SKM-1 treated with dmso at 0.1 percent for 144 hours (cell line): ENCODE measurements around the gene CASP10.
A peak's percentile ranks its signal among the peaks of the same experiment; 100 is the strongest.

Source experiments
- DNase-seq: peaks from one replicate; lab custom pipeline; 2025; ENCODE audit not compliant: unreplicated experiment; lab: John Stamatoyannopoulos, UW

CASP10 gene

GRCh38 chr2:201257956-201258665, 75.2 kb downstream of the CASP10 start:
- peak; percentile 95 for DNase-seq

GRCh38 chr2:201258666-201259615, 76.0 kb downstream of the CASP10 start:
- DNase-seq = peak; percentile 76

- peak; percentile 93 for DNase-seq
Observed at GRCh38 chr2:201260302-201260800, 77.4 kb downstream of the CASP10 start, which contains the start of gene CASP8. TSS of gene CASP8 (plus strand) at chr2:201260536. CDS start at chr2:201266487, 5,951 bp downstream.

- DNase-seq = no peak
Observed at GRCh38 chr2:201261471-201261870, 78.5 kb downstream of the CASP10 start.

- no peak for DNase-seq
Observed at GRCh38 chr2:201261906-201262305, 79.0 kb downstream of the CASP10 start.

- DNase-seq = no peak
Observed at GRCh38 chr2:201262718-201263117, 79.8 kb downstream of the CASP10 start.

GRCh38 chr2:201263779-201264178, 80.8 kb downstream of the CASP10 start:
- no peak for DNase-seq

- DNase-seq = no peak
Observed at GRCh38 chr2:201264472-201265173, 81.7 kb downstream of the CASP10 start.

- no peak for DNase-seq
Observed at GRCh38 chr2:201266629-201267028, 83.7 kb downstream of the CASP10 start.

GRCh38 chr2:201267278-201268030, 84.5 kb downstream of the CASP10 start:
- DNase-seq = no peak

GRCh38 chr2:201269764-201270163, 86.8 kb downstream of the CASP10 start:
- no peak for DNase-seq

- DNase-seq = no peak
Observed at GRCh38 chr2:201270293-201271001, 87.5 kb downstream of the CASP10 start.

GRCh38 chr2:201271917-201272316, 89.0 kb downstream of the CASP10 start:
- no peak for DNase-seq

- DNase-seq = no peak
Observed at GRCh38 chr2:201273330-201273983, 90.5 kb downstream of the CASP10 start.

- no peak for DNase-seq
Observed at GRCh38 chr2:201275069-201275468, 92.1 kb downstream of the CASP10 start.

- no peak for DNase-seq
Observed at GRCh38 chr2:201275990-201276389, 93.0 kb downstream of the CASP10 start.

- no peak for DNase-seq
Observed at GRCh38 chr2:201276511-201276910, 93.6 kb downstream of the CASP10 start.
